Activated naive CD4-positive, alpha-beta T cell treated with anti-CD3 and anti-CD28 coated beads for 36 hours (primary cell): Measurements from ENCODE around the gene DNAH8. TPM values are rescaled to one million over a fixed set of nuclear protein-coding genes. Genes with fewer than 3 reads are reported as not detected.
"Not testable (repeated sequence)": the region's sequence is repeated elsewhere in the genome, so short reads cannot be mapped to it uniquely, and the experiment has no call there.

ENCODE experiments used
- CTCF ChIA-PET: fragments of 350-600 bp; sonication (Branson Sonifier 250); formaldehyde crosslinking; loops from one replicate; lab custom pipeline; 2021; ENCODE audit warnings: antibody characterized with exemption; lab: Charles Lee
- DNase-seq: peaks from one replicate; pipeline ENCODE4 v3.0.0-alpha.2; 2020
- H3K27ac Mint-ChIP-seq: one replicate; pipeline ENCODE4 v1.8.0; 2021; ENCODE audit warnings: mild to moderate bottlenecking, mixed read lengths
- H3K27me3 Mint-ChIP-seq: one replicate; pipeline ENCODE4 v1.8.0; 2021; ENCODE audit warnings: low read depth, mixed read lengths
- H3K36me3 Mint-ChIP-seq: one replicate; pipeline ENCODE4 v1.8.0; 2021; ENCODE audit warnings: low read depth, mixed read lengths
- H3K4me1 Mint-ChIP-seq: one replicate; pipeline ENCODE4 v1.8.0; 2021; ENCODE audit warnings: low read depth, mixed read lengths
- H3K4me3 Mint-ChIP-seq: one replicate; pipeline ENCODE4 v1.8.0; 2021; ENCODE audit warnings: mild to moderate bottlenecking, moderate library complexity, mixed read lengths
- H3K9me3 Mint-ChIP-seq: one replicate; pipeline ENCODE4 v1.8.0; 2021; ENCODE audit warnings: mixed read lengths
- intact Hi-C: fragments of 100-400 bp; cut with micrococcal nuclease; formaldehyde crosslinking; loops from one replicate; pipeline ENCODE4 v1.15.1; 2023
- total RNA-seq, 2 experiments: library from RNA; stranded (reverse); gene quantifications; one replicate each; pipeline ENCODE4 v1.2.3, GENCODE V29; 2021

DNAH8 gene
- total RNA-seq, 2 experiments from 2014 or later: 0.07 to 0.15 TPM

DNA sequence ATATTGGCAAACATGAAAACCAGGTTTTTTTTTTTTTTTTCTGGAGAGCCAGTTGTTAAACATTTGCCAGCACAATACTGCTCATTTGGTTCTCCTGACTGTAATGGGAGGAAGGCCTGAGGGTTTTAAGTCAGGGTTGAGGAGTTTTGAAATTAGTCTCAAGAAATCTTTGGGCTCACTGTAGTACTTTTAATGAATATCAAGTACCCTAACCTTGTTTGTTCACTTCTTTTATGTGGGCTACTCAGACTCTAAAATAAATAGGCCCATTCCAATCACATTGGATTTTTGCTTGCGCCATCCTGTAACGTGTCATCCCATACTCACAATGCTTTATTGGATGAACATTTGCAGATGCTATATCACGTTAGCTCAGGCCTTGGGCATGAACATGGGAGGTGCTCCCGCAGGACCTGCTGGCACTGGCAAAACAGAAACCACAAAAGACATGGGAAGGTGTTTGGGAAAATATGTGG is 146.9 kb downstream of the DNAH8 start:
- CTCF ChIA-PET: no interaction called here
- no peak overlapping the region for H3K27ac Mint-ChIP-seq
- H3K4me3 Mint-ChIP-seq: no peak overlapping the region
- H3K36me3 Mint-ChIP-seq: no peaks in the 10 kb centered on the region
- H3K9me3 Mint-ChIP-seq: no peaks in the 10 kb centered on the region
- H3K27me3 Mint-ChIP-seq: no peaks in the 10 kb centered on the region
- peaks cover 2% of the 10 kb centered on the region for H3K4me1 Mint-ChIP-seq
- intact Hi-C loops: no loop called here
- no peak for DNase-seq

DNA sequence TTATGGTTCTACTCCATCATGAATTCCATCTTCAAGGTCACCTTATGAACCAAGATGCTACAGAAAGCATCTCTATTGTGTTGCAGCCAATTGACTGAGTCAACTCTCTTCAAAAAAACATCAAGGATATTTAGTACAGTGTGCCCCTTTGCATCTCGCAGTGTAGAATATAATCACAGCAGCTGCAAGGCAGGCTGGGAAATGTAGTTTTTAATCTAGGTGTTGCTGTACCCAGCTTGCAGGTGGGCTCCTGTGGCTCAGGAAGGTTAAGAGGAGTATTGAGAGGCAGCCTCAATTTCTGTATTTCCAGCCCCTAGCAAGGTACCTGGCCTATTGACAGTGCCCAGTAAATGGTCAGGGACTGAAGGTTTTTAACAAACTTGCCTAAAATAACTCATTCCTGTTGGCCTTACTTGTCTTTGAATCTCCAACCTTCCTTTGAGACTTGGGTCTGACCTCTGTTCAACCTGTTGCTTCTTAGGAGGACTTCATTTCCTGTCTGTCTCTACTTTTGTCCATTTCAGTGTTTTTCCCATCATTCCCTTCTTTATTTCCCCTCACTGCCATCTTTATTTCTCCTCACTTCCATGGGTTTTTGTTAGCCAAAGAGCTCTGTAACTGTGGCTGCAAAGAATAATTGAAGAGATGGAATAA is 150.5 kb downstream of the DNAH8 start:
- no peak overlapping the region for H3K27ac Mint-ChIP-seq
- no peaks in the 10 kb centered on the region for H3K27me3 Mint-ChIP-seq
- H3K4me1 Mint-ChIP-seq: peaks cover 2% of the 10 kb centered on the region
- intact Hi-C loops: no loop called here
- CTCF ChIA-PET: interaction anchor here (0.7 kb wide), 1 partner anchor 1043 kb away, joined by 3 read pairs; no protein-coding TSS in a partner anchor
- no peak overlapping the region for H3K4me3 Mint-ChIP-seq
- no peaks in the 10 kb centered on the region for H3K36me3 Mint-ChIP-seq
- H3K9me3 Mint-ChIP-seq: no peaks in the 10 kb centered on the region
- no peak for DNase-seq

GRCh38 chr6:38867726-38868125 is 152.6 kb downstream of the DNAH8 start:
- Mint-ChIP-seq H3K4me1 (peaks cover 5% of the 10 kb centered on the region), H3K4me3 (no peak overlapping the region), H3K36me3 (no peaks in the 10 kb centered on the region), H3K27ac (no peak overlapping the region), H3K27me3 (no peaks in the 10 kb centered on the region), H3K9me3 (no peaks in the 10 kb centered on the region)
- intact Hi-C loops: no loop called here
- DNase-seq: no peak
- CTCF ChIA-PET: interaction anchor here (1.0 kb wide), 1 partner anchor 444 kb away, joined by 3 read pairs; no protein-coding TSS in a partner anchor

DNA sequence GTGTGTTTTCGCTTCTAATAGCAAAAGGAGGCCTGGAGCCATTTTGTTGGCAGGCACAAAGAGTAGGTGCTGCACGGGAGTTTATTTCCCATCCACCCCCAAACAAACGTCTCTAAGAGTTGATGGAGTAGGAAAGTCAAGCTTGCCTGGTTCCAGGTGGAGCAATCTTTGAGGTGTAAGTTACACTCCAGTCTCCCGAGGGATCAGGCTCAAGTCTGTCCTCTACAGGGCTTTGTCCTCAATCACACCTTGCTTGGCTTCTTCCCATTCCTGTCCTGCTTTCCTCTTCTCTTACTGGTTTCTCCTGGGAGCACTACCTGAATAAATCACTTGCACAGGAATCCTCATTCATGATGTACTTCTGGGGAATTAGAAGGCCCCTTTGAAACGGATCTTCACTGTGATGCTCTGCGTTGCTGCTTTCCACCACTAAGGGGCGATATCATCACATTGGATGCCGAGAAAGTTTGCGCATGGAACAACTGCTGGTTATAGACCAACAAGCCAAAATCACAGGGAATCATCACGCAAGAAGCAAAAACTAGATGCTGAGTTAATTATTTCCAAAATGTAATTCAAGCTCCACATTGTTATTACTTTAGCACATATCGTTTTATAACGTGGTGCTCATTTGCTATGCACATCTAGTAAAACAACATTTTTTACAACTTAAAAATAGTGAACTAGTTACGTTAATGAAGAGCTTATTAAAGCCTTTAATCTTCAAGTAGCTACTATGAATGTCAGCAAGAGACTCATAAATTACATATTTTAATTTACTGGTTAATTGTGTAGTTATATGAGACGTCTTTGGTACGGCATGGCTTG is 156.8 kb downstream of the DNAH8 start:
- Mint-ChIP-seq H3K4me1 (peaks cover 32% of the 10 kb centered on the region), H3K27me3 (no peaks in the 10 kb centered on the region)
- CTCF ChIA-PET: interaction anchor here (0.6 to 3.9 kb wide), 47 partner anchors 11 to 438 kb away, joined by 3 to 27 read pairs (median 4); no protein-coding TSS in a partner anchor

GRCh38 chr6:38873001-38873400 is 157.9 kb downstream of the DNAH8 start:
- CTCF ChIA-PET: interaction anchor here (0.6 to 3.9 kb wide), 38 partner anchors 10 to 468 kb away, joined by 3 to 27 read pairs (median 4); no protein-coding TSS in a partner anchor
- H3K27ac Mint-ChIP-seq: no peak overlapping the region

More for the DNA sequence above, 156.8 kb downstream of the DNAH8 start:
- Mint-ChIP-seq H3K36me3 (no peaks in the 10 kb centered on the region), H3K9me3 (no peaks in the 10 kb centered on the region), H3K27ac (no peak overlapping the region), H3K4me3 (no peak overlapping the region)
- intact Hi-C loops: loop anchor here (1.0 to 2.0 kb wide), 5 partner anchors 61 to 438 kb away; no protein-coding TSS in a partner anchor
- peak; percentile 82 for DNase-seq

DNA sequence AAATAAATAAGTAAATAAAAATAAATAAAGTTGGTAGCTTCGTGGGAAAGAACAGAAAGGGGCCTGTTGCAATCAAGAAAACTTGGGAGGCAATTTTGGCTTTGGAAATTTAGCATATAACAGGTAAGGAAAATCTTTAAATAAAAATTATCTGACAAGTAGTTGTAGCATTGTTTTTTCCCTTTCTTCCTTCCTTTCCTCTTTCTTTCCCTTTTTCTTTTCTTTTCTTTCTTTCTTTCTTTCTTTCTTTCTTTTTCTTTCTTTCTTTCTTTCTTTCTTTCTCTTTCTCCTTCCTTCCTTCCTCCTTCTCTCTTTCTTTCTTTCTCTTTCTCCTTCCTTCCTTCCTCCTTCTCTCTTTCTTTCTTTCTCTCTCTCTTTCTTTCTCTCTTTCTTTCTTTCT is 158.7 kb downstream of the DNAH8 start:
- H3K36me3 Mint-ChIP-seq, DNase-seq, H3K9me3 Mint-ChIP-seq, H3K27ac Mint-ChIP-seq, H3K27me3 Mint-ChIP-seq, H3K4me3 Mint-ChIP-seq: not testable (repeated sequence)
- CTCF ChIA-PET: interaction anchor here (0.8 to 3.9 kb wide), 15 partner anchors 12 to 436 kb away, joined by 3 to 27 read pairs (median 5); no protein-coding TSS in a partner anchor
- peaks cover 36% of the 10 kb centered on the region for H3K4me1 Mint-ChIP-seq
- intact Hi-C loops: loop anchor here (2.0 kb wide), 2 partner anchors 293 to 429 kb away; no protein-coding TSS in a partner anchor

More at GRCh38 chr6:38873001-38873400, 157.9 kb downstream of the DNAH8 start:
- intact Hi-C loops: loop anchor here (2.0 kb wide), 2 partner anchors 294 to 430 kb away; no protein-coding TSS in a partner anchor
- H3K36me3 Mint-ChIP-seq: no peaks in the 10 kb centered on the region
- H3K4me1 Mint-ChIP-seq: peaks cover 36% of the 10 kb centered on the region
- peak overlapping the region; percentile 7 for H3K4me3 Mint-ChIP-seq
- no peak for DNase-seq
- H3K27me3 Mint-ChIP-seq: no peaks in the 10 kb centered on the region
- H3K9me3 Mint-ChIP-seq: no peaks in the 10 kb centered on the region

DNA sequence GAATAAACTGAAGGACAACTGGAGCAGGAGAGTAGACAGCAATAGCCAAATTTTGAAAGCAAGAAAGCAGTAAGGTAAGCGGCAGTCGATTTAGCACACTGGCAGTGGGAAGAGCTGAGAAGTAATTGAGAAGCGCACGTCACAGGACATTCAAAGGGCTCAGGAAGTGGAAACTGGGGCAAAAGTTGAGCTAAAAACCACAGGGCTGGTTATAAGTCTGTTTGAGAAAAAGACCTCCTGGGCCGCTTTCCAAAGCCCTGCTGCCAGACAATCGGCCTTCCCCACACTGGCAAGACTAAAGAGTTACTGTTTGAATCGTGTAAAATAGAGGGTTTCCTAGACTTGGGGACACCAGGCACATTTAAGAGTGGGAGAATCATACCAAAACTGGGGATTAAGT is 161.4 kb downstream of the DNAH8 start:
- intact Hi-C loops: loop anchor here (1.0 kb wide), 2 partner anchors 57 to 235 kb away; no protein-coding TSS in a partner anchor
- peak overlapping the region; percentile 50 for H3K4me3 Mint-ChIP-seq

DNA sequence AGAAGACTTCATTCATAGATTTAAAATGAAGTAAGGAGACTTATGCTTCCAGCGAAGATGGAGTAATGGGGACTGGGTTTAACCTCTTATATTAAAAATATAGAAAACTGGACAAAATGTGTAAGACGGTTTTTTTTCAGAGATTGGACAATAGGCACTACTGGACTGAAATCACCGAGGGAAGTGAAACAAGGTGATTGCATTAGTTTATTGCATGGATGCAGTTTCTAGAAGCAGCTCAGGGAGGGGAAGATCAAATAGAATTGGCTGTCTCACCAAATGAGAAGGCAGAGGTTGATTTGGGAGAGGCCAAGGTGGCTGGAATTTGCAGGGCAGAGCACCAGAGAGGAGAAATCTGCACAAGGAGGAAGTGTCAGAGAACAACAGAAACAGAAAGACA is 162.6 kb downstream of the DNAH8 start:
- H3K36me3 Mint-ChIP-seq: no peaks in the 10 kb centered on the region
- no peak for DNase-seq
- no peaks in the 10 kb centered on the region for H3K27me3 Mint-ChIP-seq
- intact Hi-C loops: no loop called here
- CTCF ChIA-PET: interaction anchor here (0.5 to 1.6 kb wide), 3 partner anchors 56 to 160 kb away, joined by 3 to 4 read pairs (median 3); no protein-coding TSS in a partner anchor
- no peak overlapping the region for H3K4me3 Mint-ChIP-seq
- peaks cover 34% of the 10 kb centered on the region for H3K4me1 Mint-ChIP-seq
- no peak overlapping the region for H3K27ac Mint-ChIP-seq
- peaks cover 3% of the 10 kb centered on the region for H3K9me3 Mint-ChIP-seq

More for the DNA sequence above, 161.4 kb downstream of the DNAH8 start:
- Mint-ChIP-seq H3K36me3 (no peaks in the 10 kb centered on the region), H3K27me3 (no peaks in the 10 kb centered on the region), H3K4me1 (peaks cover 36% of the 10 kb centered on the region), H3K9me3 (peaks cover 3% of the 10 kb centered on the region), H3K27ac (peak overlapping the region; percentile 88)
- CTCF ChIA-PET: interaction anchor here (1.6 kb wide), 1 partner anchor 97 kb away, joined by 3 read pairs; no protein-coding TSS in a partner anchor
- peak; percentile 73 for DNase-seq

GRCh38 chr6:38882157-38882556 is 167.0 kb downstream of the DNAH8 start:
- H3K36me3 Mint-ChIP-seq: no peaks in the 10 kb centered on the region
- peaks cover 2% of the 10 kb centered on the region for H3K4me1 Mint-ChIP-seq
- H3K4me3 Mint-ChIP-seq: no peak overlapping the region
- no peak for DNase-seq
- CTCF ChIA-PET: interaction anchor here (0.8 to 1.6 kb wide), 2 partner anchors 10 to 23 kb away, joined by 4 to 5 read pairs; no protein-coding TSS in a partner anchor
- H3K27me3 Mint-ChIP-seq: no peaks in the 10 kb centered on the region
- peaks cover 3% of the 10 kb centered on the region for H3K9me3 Mint-ChIP-seq
- intact Hi-C loops: no loop called here
- H3K27ac Mint-ChIP-seq: no peak overlapping the region

GRCh38 chr6:38897507-38897906 is 182.4 kb downstream of the DNAH8 start:
- Mint-ChIP-seq H3K9me3 (no peaks in the 10 kb centered on the region), H3K36me3 (no peaks in the 10 kb centered on the region), H3K4me1 (no peaks in the 10 kb centered on the region), H3K27me3 (no peaks in the 10 kb centered on the region), H3K4me3 (no peak overlapping the region), H3K27ac (no peak overlapping the region)
- CTCF ChIA-PET: no interaction called here
- intact Hi-C loops: no loop called here
- DNase-seq: no peak

DNA sequence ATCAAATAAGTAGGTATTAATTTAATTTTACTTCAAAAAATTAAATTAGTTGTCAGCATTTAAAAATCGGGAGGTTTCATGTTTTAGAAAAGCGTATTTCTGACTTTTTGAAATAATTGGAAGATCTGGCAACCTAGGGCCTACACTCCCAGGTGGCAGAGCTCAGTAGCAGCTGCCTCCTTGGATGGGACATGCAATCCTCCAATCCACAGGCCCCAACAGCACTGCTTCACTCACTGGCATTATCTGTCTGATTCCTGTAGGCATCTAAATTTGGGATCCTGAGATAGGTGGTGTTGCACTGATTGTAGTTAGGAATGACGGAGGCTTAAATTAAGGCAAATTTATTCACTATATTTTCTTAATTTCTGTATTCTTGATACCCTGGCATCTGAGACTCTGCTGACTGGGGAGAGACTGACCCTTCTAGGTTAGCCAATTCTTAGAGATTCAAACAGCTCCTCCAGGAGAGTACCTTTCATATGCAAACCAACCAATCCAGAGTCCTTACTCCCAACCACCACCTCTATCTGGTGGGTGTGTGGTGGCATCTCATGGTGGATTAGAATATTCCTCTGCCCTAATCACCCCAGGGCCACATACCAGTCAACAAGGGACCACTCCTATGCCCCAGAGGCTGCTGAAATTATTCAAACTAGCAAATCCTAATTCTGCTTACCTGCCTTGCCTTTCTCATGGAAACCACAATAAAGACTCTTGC is 186.9 kb downstream of the DNAH8 start:
- Mint-ChIP-seq H3K4me3 (no peak overlapping the region), H3K27ac (no peak overlapping the region)
- CTCF ChIA-PET: no interaction called here

More for the DNA sequence above, 186.9 kb downstream of the DNAH8 start:
- Mint-ChIP-seq H3K36me3 (no peaks in the 10 kb centered on the region), H3K4me1 (no peaks in the 10 kb centered on the region), H3K27me3 (no peaks in the 10 kb centered on the region), H3K9me3 (no peaks in the 10 kb centered on the region)
- intact Hi-C loops: no loop called here
- DNase-seq: no peak
